Left ventricle myocardium inferior (tissue), 1 donor: ENCODE data around the gene SMIM3. TPM values are rescaled to one million over a fixed set of nuclear protein-coding genes. Genes with fewer than 3 reads are reported as not detected.

ENCODE experiments used
- DNase-seq: peaks from one replicate; pipeline ENCODE4 v3.0.0-alpha.2; 2020
- H3K27ac ChIP-seq: fragments of 200-600 bp; replicated peaks from 2 replicates; pipeline ENCODE4 v1.8.0; 2021
- H3K27me3 ChIP-seq: fragments of 200-600 bp; 2 replicates; pipeline ENCODE4 v1.8.0; 2021; ENCODE audit warnings: low read depth
- H3K36me3 ChIP-seq: fragments of 200-600 bp; 2 replicates; pipeline ENCODE4 v1.8.0; 2021
- H3K4me1 ChIP-seq: fragments of 200-600 bp; 2 replicates; pipeline ENCODE4 v1.8.0; 2021
- H3K4me3 ChIP-seq: fragments of 200-600 bp; 2 replicates; pipeline ENCODE4 v1.8.0; 2021; ENCODE audit warnings: mild to moderate bottlenecking, moderate library complexity
- H3K9me3 ChIP-seq: fragments of 200-600 bp; replicated peaks from 2 replicates; pipeline ENCODE4 v1.8.0; 2021
- intact Hi-C: fragments of 100-400 bp; cut with micrococcal nuclease; formaldehyde crosslinking; loops from one replicate; pipeline ENCODE4 v1.11.0; 2022
- total RNA-seq: library from RNA; stranded (reverse); fragmentation: NEBNext Ultra II Directional; extraction: Animal tissue kit (Norgen Biotek cat#: 25700); gene quantifications from one replicate; pipeline ENCODE4 v1.2.1, GENCODE V29; 2021
- TF ChIP-seq, protein P1 (sequence below): fragments of 200-600 bp; IDR thresholded peaks from 2 replicates; pipeline ENCODE4 v1.8.0; 2021; ENCODE audit warnings: antibody characterized with exemption, mild to moderate bottlenecking, borderline replicate concordance
- donor health status: DM: no; HTN: yes; CAD: no; lungs with severe emphysema.

SMIM3 gene
- total RNA-seq, 1 donor from 2014 or later = 15.7 TPM

DNA sequence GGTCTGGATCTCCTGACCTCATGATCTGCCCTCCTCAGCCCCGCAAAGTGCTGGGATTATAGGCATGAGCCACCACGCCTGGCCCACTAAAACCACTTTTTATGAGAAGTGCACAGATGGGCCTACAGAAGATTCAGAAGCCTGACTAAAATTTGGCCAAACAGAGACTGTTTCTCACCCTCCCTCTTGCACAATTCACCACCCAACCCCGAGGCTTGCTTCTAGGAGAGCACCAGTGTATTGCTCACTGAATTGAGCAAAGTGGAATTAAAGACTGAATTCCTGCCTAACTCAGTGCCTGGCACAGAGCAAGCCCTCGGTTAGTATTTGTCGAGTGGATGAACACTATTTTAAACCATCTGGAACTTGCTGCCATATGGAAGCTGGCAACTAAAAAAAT is 16.3 kb upstream of the SMIM3 start:
- TF ChIP-seq, protein P1, sequence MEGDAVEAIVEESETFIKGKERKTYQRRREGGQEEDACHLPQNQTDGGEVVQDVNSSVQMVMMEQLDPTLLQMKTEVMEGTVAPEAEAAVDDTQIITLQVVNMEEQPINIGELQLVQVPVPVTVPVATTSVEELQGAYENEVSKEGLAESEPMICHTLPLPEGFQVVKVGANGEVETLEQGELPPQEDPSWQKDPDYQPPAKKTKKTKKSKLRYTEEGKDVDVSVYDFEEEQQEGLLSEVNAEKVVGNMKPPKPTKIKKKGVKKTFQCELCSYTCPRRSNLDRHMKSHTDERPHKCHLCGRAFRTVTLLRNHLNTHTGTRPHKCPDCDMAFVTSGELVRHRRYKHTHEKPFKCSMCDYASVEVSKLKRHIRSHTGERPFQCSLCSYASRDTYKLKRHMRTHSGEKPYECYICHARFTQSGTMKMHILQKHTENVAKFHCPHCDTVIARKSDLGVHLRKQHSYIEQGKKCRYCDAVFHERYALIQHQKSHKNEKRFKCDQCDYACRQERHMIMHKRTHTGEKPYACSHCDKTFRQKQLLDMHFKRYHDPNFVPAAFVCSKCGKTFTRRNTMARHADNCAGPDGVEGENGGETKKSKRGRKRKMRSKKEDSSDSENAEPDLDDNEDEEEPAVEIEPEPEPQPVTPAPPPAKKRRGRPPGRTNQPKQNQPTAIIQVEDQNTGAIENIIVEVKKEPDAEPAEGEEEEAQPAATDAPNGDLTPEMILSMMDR = no peak
- Histone ChIP-seq H3K27ac (peak overlapping the region; percentile 80), H3K27me3 (no peaks in the 10 kb centered on the region), H3K9me3 (no peaks in the 10 kb centered on the region), H3K4me1 (peaks cover 24% of the 10 kb centered on the region), H3K36me3 (no peaks in the 10 kb centered on the region), H3K4me3 (no peak overlapping the region)
- intact Hi-C loops = no loop called here
- no peak for DNase-seq

DNA sequence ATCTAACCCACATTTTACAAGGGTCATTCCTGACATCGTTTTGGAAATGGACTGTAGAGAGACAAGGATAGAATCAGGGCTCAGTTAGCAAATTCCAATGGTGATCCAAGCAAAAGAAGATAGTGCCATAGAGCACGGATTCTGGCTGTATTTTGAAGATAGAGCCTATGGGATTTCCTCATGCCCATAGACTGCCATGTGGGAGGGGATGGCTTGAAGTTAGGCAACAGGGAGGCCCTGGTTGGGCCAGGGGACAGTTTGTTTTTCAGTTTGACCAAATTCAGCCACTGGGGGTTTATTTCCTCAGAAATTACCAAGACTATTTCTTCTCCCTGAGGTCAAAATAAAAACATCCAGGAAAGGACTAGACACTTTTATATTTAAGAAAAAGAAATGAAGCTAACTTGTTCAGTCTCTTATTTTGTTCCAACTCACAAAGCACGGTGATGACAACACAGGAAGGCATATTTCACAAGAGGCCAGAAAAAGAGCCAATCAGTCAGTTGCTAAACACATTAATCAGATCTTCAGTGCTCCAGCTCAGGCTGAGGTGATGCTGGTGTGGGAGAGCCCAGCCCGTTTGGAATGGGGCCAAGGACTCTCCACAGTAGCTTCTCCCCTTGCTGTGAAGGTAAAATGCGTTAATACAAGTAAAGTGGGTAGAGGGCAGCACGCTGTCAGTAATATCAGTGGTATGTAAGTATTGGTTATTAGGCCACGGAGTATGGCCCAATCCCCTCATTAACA is 15.4 kb upstream of the SMIM3 start:
- Histone ChIP-seq H3K36me3 (no peaks in the 10 kb centered on the region), H3K4me3 (no peak overlapping the region), H3K27ac (peak overlapping the region; percentile 80), H3K4me1 (peaks cover 14% of the 10 kb centered on the region), H3K27me3 (no peaks in the 10 kb centered on the region), H3K9me3 (no peaks in the 10 kb centered on the region)
- intact Hi-C loops = no loop called here
- DNase-seq = peak; percentile 57
- TF ChIP-seq, protein P1 = no peak

DNA sequence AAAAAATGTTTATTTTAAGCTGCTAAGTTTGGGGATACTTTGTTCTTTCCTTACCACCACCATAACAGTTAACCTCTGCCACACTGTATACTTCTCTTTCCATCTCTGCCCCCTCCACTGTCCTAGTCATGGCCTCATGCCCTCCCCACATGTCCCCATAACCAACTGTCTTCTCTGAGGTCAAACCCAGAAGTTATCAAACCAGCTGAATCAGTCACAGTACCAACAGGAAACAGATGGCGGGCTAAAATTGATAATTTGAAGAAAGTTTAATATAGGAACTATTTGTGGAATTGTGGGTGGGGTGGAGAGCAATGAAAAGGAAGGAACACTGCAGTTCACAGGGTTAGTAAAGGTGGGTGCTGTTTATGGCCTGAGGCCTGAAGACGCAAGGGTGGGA is 14.0 kb upstream of the SMIM3 start:
- DNase-seq = no peak
- H3K4me1 ChIP-seq = peaks cover 7% of the 10 kb centered on the region
- no peaks in the 10 kb centered on the region for H3K9me3 ChIP-seq
- intact Hi-C loops = no loop called here
- H3K36me3 ChIP-seq = no peaks in the 10 kb centered on the region
- TF ChIP-seq, protein P1 = no peak
- H3K27ac ChIP-seq = peak overlapping the region; percentile 80
- H3K27me3 ChIP-seq = no peaks in the 10 kb centered on the region
- H3K4me3 ChIP-seq = no peak overlapping the region

DNA sequence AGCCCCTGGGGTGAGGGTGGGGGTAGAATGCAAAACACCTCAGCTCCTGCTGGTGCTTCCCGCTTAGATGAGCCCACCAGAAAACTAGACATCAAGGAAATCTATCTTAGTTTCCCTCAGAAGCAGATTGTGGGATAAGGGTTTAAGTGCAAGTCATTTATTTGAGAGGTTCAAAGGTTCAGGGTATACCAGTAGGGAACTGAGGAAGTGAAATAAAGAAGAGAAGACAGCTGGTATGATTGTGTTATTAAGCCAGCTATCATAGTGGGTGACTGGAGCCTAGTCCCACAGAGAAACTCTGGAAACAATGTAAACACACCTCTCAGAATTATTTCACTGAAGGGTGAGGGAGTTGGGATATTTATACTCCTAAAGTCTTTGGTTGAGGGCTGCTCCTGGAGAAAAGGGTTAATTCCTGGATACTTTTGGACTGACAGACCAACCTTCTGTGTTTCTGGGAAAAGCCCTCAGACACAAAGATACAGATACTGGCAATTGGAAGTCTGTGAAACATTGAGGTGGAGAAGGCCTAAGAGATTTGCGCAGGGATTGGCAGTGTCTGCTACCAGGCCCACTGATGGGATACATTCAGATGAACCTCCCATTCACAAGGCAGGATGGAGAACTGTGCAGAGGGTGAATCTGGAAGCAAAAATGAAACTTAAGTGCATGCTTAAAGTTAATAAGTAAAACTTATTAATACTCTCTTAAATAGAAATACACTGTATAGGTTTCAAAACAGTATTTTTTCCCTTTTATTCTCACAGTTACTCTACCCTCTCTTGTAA is 13.4 kb upstream of the SMIM3 start:
- H3K4me3 ChIP-seq = no peak overlapping the region
- H3K4me1 ChIP-seq = peaks cover 7% of the 10 kb centered on the region
- TF ChIP-seq, protein P1 = no peak
- no peaks in the 10 kb centered on the region for H3K27me3 ChIP-seq
- intact Hi-C loops = no loop called here
- no peaks in the 10 kb centered on the region for H3K9me3 ChIP-seq
- DNase-seq = no peak
- H3K36me3 ChIP-seq = no peaks in the 10 kb centered on the region
- peak overlapping the region; percentile 80 for H3K27ac ChIP-seq

DNA sequence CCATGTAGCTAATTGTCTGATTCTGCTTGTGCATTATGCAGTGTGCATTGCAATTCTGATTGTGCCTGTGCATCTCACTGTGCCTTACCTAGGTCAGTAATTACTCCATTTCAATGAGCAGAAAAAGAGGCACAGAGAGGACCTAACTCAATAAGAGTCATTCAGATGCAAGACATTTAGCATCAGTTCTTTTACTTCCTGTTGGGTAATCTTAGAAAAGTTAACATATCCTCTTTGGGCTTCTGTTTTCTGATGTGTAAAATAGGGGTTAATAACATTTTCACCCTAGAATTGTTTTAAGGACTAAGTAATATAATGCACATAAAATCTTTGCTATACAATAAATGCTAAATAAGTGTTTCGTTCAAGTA is 12.8 kb upstream of the SMIM3 start:
- DNase-seq = no peak
- Histone ChIP-seq H3K9me3 (no peaks in the 10 kb centered on the region), H3K27ac (no peak overlapping the region), H3K36me3 (no peaks in the 10 kb centered on the region), H3K4me1 (peaks cover 7% of the 10 kb centered on the region), H3K4me3 (no peak overlapping the region), H3K27me3 (no peaks in the 10 kb centered on the region)
- TF ChIP-seq, protein P1 = no peak
- intact Hi-C loops = no loop called here
